LNCaP clone FGC (cell line): Measurements from ENCODE around the gene STK11.
A peak's percentile ranks its signal among the peaks of the same experiment; 100 is the strongest.

Source experiments
- DNase-seq: peaks from one replicate; pipeline ENCODE4 v3.0.0-alpha.2; 2011; ENCODE audit warnings: low read depth
- H3K4me3 ChIP-seq: 2 replicates; pipeline ENCODE4 v1.5.1; 2011; ENCODE audit warnings: mild to moderate bottlenecking, low read depth, low read length, control low read depth
- CTCF ChIP-seq: IDR thresholded peaks from 2 replicates; pipeline ENCODE4 v1.5.1; 2012; ENCODE audit warnings: mild to moderate bottlenecking; ENCODE audit not compliant: control insufficient read depth, insufficient read depth; ENCODE audit errors: extremely low read depth

The STK11 gene

GRCh38 chr19:1213391-1214286, 8.1 kb downstream of the STK11 start:
- peak; percentile 90 for DNase-seq
- no peak for TF ChIP-seq CTCF
- peak overlapping the region; percentile 35 for H3K4me3 ChIP-seq

- DNase-seq = no peak
- peak overlapping the region; percentile 35 for H3K4me3 ChIP-seq
- no peak for TF ChIP-seq CTCF
Measured at GRCh38 chr19:1214299-1214861, 8.8 kb downstream of the STK11 start.

- DNase-seq = no peak
- H3K4me3 ChIP-seq = peak overlapping the region; percentile 35
- no peak for TF ChIP-seq CTCF
Measured at GRCh38 chr19:1214862-1215731, 9.5 kb downstream of the STK11 start.

- TF ChIP-seq CTCF = no peak
- no peak for DNase-seq
- no peak overlapping the region for H3K4me3 ChIP-seq
Measured at GRCh38 chr19:1216756-1217155, 11.2 kb downstream of the STK11 start.

- no peak overlapping the region for H3K4me3 ChIP-seq
- DNase-seq = no peak
- no peak for TF ChIP-seq CTCF
Measured at GRCh38 chr19:1217366-1217765, 11.8 kb downstream of the STK11 start.

- TF ChIP-seq CTCF = no peak
- no peak overlapping the region for H3K4me3 ChIP-seq
- DNase-seq = no peak
Measured at GRCh38 chr19:1218751-1219567, 13.4 kb downstream of the STK11 start.
